IMR-90 (cell line): Measurements from ENCODE around the gene SASH1. TPM values are rescaled to one million over a fixed set of nuclear protein-coding genes. Genes with fewer than 3 reads are reported as not detected.

Experiments used
- ATAC-seq: fragments of 200-7000 bp; cut with Tn5 transposase; 2 replicates; pipeline ENCODE4 v1.9.1; 2020; ENCODE audit warnings: low read depth, mild to moderate bottlenecking, moderate library complexity
- BruUV-seq: library from RNA; stranded (reverse); fragments of 400-500 nt; replicated peaks from 2 replicates; lab custom pipeline; 2021; lab: Mats Ljungman, UMichigan
- CTCF ChIA-PET: fragments of 300-600 bp; formaldehyde crosslinking; extraction: SDS; loops from one replicate; lab custom pipeline; 2021; ENCODE audit warnings: antibody characterized with exemption; lab: Yijun Ruan, JAX
- POLR2A ChIA-PET: fragments of 300-600 bp; sonication (Branson Sonifier 250); formaldehyde crosslinking; loops from one replicate; lab custom pipeline; 2022; ENCODE audit warnings: antibody characterized with exemption; ENCODE audit not compliant: unreplicated experiment; lab: Charles Lee
- DNase-seq: peaks from one replicate; pipeline ENCODE4 v3.0.0; 2013
- H2AFZ ChIP-seq: replicated peaks from 2 replicates; pipeline ENCODE3; 2013; ENCODE audit warnings: low read length, mild to moderate bottlenecking; ENCODE audit not compliant: poor library complexity
- H2AK5ac ChIP-seq: 2 replicates; pipeline ENCODE4 v1.6.1; 2013; ENCODE audit warnings: low read depth, low read length, inconsistent platforms
- H2AK9ac ChIP-seq: replicated peaks from 2 replicates; pipeline ENCODE3; 2013; ENCODE audit warnings: mild to moderate bottlenecking, low read depth, low read length, moderate library complexity; ENCODE audit not compliant: poor library complexity
- H2BK120ac ChIP-seq: 2 replicates; pipeline ENCODE4 v1.6.1; 2013; ENCODE audit warnings: low read depth, low read length, inconsistent platforms
- H2BK15ac ChIP-seq: 3 replicates; pipeline ENCODE4 v1.6.1; 2013; ENCODE audit warnings: low read depth, low read length, inconsistent platforms
- H2BK20ac ChIP-seq: 2 replicates; pipeline ENCODE4 v1.6.1; 2013; ENCODE audit warnings: low read depth, mild to moderate bottlenecking, inconsistent platforms, low read length, moderate library complexity
- H2BK5ac ChIP-seq: 2 replicates; pipeline ENCODE4 v1.6.1; 2013; ENCODE audit warnings: mild to moderate bottlenecking, low read depth, low read length, inconsistent platforms; ENCODE audit not compliant: poor library complexity, severe bottlenecking
- H3K14ac ChIP-seq: replicated peaks from 2 replicates; pipeline ENCODE4 v1.6.1; 2013; ENCODE audit warnings: low read depth, low read length, inconsistent platforms
- H3K18ac ChIP-seq: 2 replicates; pipeline ENCODE4 v1.6.1; 2013; ENCODE audit warnings: low read depth, low read length, control low read depth
- H3K23ac ChIP-seq: 2 replicates; pipeline ENCODE4 v1.6.1; 2013; ENCODE audit warnings: low read depth, low read length, inconsistent platforms
- H3K27ac ChIP-seq: 2 replicates; pipeline ENCODE4 v1.5.1; 2013; ENCODE audit warnings: mild to moderate bottlenecking, control low read depth, low read length; ENCODE audit not compliant: insufficient read depth
- H3K27me3 ChIP-seq: 2 replicates; pipeline ENCODE4 v1.6.1; 2013; ENCODE audit warnings: low read length; ENCODE audit not compliant: control insufficient read depth, insufficient read depth
- H3K36me3 ChIP-seq: 2 replicates; pipeline ENCODE4 v1.6.1; 2013; ENCODE audit warnings: low read length, mixed read lengths; ENCODE audit not compliant: control insufficient read depth, insufficient read depth
- H3K4ac ChIP-seq: 2 replicates; pipeline ENCODE4 v1.6.1; 2013; ENCODE audit warnings: low read depth, low read length, inconsistent platforms
- H3K4me1 ChIP-seq: 2 replicates; pipeline ENCODE4 v1.6.1; 2013; ENCODE audit warnings: low read length, mixed read lengths; ENCODE audit not compliant: control insufficient read depth, insufficient read depth
- H3K4me2 ChIP-seq: 2 replicates; pipeline ENCODE4 v1.6.1; 2013; ENCODE audit warnings: low read depth, mild to moderate bottlenecking, control low read depth, low read length, moderate library complexity
- H3K4me3 ChIP-seq: 2 replicates; pipeline ENCODE4 v1.5.1; 2013; ENCODE audit warnings: low read depth, mild to moderate bottlenecking, control low read depth, low read length, moderate library complexity; ENCODE audit not compliant: insufficient read depth
- H3K56ac ChIP-seq: 2 replicates; pipeline ENCODE4 v1.6.1; 2013; ENCODE audit warnings: low read length, inconsistent platforms; ENCODE audit not compliant: insufficient read depth; ENCODE audit errors: extremely low read depth
- H3K79me1 ChIP-seq, 2 experiments: 2 replicates each; pipeline ENCODE4 v1.6.1; 2013; ENCODE audit warnings: low read length in 2 of 2, inconsistent platforms in 1 of 2, low read depth in 1 of 2
- H3K9ac ChIP-seq: 2 replicates; pipeline ENCODE4 v1.6.1; 2013; ENCODE audit warnings: low read depth, low read length, control low read depth
- H3K9me1 ChIP-seq: 2 replicates; pipeline ENCODE4 v1.6.1; 2013; ENCODE audit warnings: low read length, inconsistent platforms; ENCODE audit not compliant: insufficient read depth
- H3K9me3 ChIP-seq: 2 replicates; pipeline ENCODE4 v1.6.1; 2013; ENCODE audit warnings: low read length; ENCODE audit not compliant: control insufficient read depth, insufficient read depth
- H4K20me1 ChIP-seq: 2 replicates; pipeline ENCODE4 v1.6.1; 2013; ENCODE audit warnings: low read length, inconsistent platforms; ENCODE audit not compliant: insufficient read depth
- H4K5ac ChIP-seq: 2 replicates; pipeline ENCODE4 v1.6.1; 2013; ENCODE audit warnings: mild to moderate bottlenecking, low read depth, low read length, control low read depth
- H4K8ac ChIP-seq, 2 experiments: 2 replicates each; pipeline ENCODE4 v1.6.1; 2013; ENCODE audit warnings: low read depth in 2 of 2, low read length in 2 of 2, control low read depth in 1 of 2, inconsistent platforms in 1 of 2
- H4K91ac ChIP-seq: 2 replicates; pipeline ENCODE4 v1.6.1; 2013; ENCODE audit warnings: low read depth, low read length, inconsistent platforms; ENCODE audit not compliant: insufficient read depth
- BHLHE40 ChIP-seq: fragments of 150-350 bp; IDR thresholded peaks from 2 replicates; pipeline ENCODE4 v1.6.1; 2016; ENCODE audit warnings: mild to moderate bottlenecking, low read depth, low read length
- CEBPB ChIP-seq: IDR thresholded peaks from 2 replicates; pipeline ENCODE4 v1.6.1; 2012; ENCODE audit warnings: low read depth, low read length, improper control_type of control experiment
- CHD1 ChIP-seq: IDR thresholded peaks from 2 replicates; pipeline ENCODE4 v1.6.1; 2012; ENCODE audit warnings: low read depth, low read length, improper control_type of control experiment
- FOS ChIP-seq: fragments of 150-350 bp; IDR thresholded peaks from 2 replicates; pipeline ENCODE4 v1.6.1; 2016; ENCODE audit warnings: low read depth, low read length
- MAFK ChIP-seq: IDR thresholded peaks from 2 replicates; pipeline ENCODE4 v1.6.1; 2012; ENCODE audit warnings: low read depth, low read length, improper control_type of control experiment
- MAZ ChIP-seq: IDR thresholded peaks from 2 replicates; pipeline ENCODE4 v1.6.1; 2012; ENCODE audit warnings: low read depth, mild to moderate bottlenecking, low read length, improper control_type of control experiment, moderate library complexity, borderline replicate concordance
- MXI1 ChIP-seq: IDR thresholded peaks from 2 replicates; pipeline ENCODE4 v1.6.1; 2012; ENCODE audit warnings: low read depth, mild to moderate bottlenecking, low read length, moderate library complexity, borderline replicate concordance
- NFE2L2 ChIP-seq: fragments of 150-350 bp; IDR thresholded peaks from 2 replicates; pipeline ENCODE4 v1.6.1; 2016; ENCODE audit warnings: low read depth, mild to moderate bottlenecking, low read length
- POLR2A ChIP-seq: IDR thresholded peaks from 2 replicates; pipeline ENCODE4 v1.6.1; 2012; ENCODE audit warnings: mild to moderate bottlenecking, low read depth, low read length
- RAD21 ChIP-seq: IDR thresholded peaks from 2 replicates; pipeline ENCODE4 v1.6.1; 2012; ENCODE audit warnings: low read length, improper control_type of control experiment
- RCOR1 ChIP-seq: IDR thresholded peaks from 2 replicates; pipeline ENCODE4 v1.6.1; 2012; ENCODE audit warnings: mild to moderate bottlenecking, low read length, improper control_type of control experiment; ENCODE audit not compliant: insufficient replicate concordance
- RFX5 ChIP-seq: IDR thresholded peaks from 2 replicates; pipeline ENCODE4 v1.8.0; 2012; ENCODE audit warnings: low read depth, mild to moderate bottlenecking, low read length, moderate library complexity
- SMC3 ChIP-seq: fragments of 150-350 bp; IDR thresholded peaks from 2 replicates; pipeline ENCODE4 v1.6.1; 2016; ENCODE audit warnings: low read depth, mild to moderate bottlenecking, antibody characterized with exemption, low read length, moderate library complexity
- WGBS, 2 experiments: methylation state at CpG; one replicate each; pipeline versions ENCODE4 v1.1.5 to v1.1.7; 2013; ENCODE audit warnings: missing lambda C conversion rate in 2 of 2; ENCODE audit not compliant: insufficient read length in 1 of 2; ENCODE audit errors: extremely low coverage in 2 of 2; 5-methylcytosine and 5-hydroxymethylcytosine counted together
- dilution Hi-C: fragments of 300-500 bp; cut with HindIII; formaldehyde crosslinking; loops from one replicate; pipeline ENCODE4 v1.14.3; 2018; ENCODE audit warnings: low sequenced_read_pairs; ENCODE audit not compliant: unreplicated experiment
- in situ Hi-C: fragments of 300-500 bp; cut with MboI; formaldehyde crosslinking; loops from 3 replicates; pipeline ENCODE4 v1.14.3; 2019; ENCODE audit warnings: low sequenced_read_pairs, inconsistent platforms, mixed read lengths
- intact Hi-C: fragments of 100-400 bp; cut with micrococcal nuclease; formaldehyde crosslinking; loops from 2 replicates; pipeline ENCODE4 v1.10.0; 2022
- polyA plus RNA-seq, 3 experiments: library from polyadenylated mRNA; depleted of rRNA; stranded (reverse); fragments of >200 nt; gene quantifications; 2 replicates each; pipeline ENCODE4 v1.2.3, GENCODE V29; 2012; ENCODE audit warnings: low replicate concordance in 1 of 3
- total RNA-seq: library from RNA; depleted of rRNA; stranded (reverse); fragments of >200 nt; gene quantifications from 2 replicates; pipeline ENCODE4 v1.2.3, GENCODE V29; 2012
- TF ChIP-seq, protein P1 (sequence below): fragments of 150-350 bp; IDR thresholded peaks from 2 replicates; pipeline ENCODE4 v1.6.1; 2017; ENCODE audit warnings: mild to moderate bottlenecking, antibody characterized with exemption, low read length, low read depth
- TF ChIP-seq, protein P2 (sequence below): fragments of 150-350 bp; IDR thresholded peaks from 2 replicates; pipeline ENCODE4 v1.6.1; 2016; ENCODE audit warnings: low read depth, mild to moderate bottlenecking, low read length, moderate library complexity, borderline replicate concordance
- TF ChIP-seq, protein P3 (sequence below): conservative IDR thresholded peaks from 2 replicates; pipeline ENCODE4 v1.5.1; 2012; ENCODE audit warnings: mild to moderate bottlenecking, low read depth, low read length, improper control_type of control experiment

SASH1 gene
- total and polyA plus RNA-seq, 2 of the 4 experiments (the other 2 are of a cell fraction), result 11.6 to 16.5 TPM

DNA sequence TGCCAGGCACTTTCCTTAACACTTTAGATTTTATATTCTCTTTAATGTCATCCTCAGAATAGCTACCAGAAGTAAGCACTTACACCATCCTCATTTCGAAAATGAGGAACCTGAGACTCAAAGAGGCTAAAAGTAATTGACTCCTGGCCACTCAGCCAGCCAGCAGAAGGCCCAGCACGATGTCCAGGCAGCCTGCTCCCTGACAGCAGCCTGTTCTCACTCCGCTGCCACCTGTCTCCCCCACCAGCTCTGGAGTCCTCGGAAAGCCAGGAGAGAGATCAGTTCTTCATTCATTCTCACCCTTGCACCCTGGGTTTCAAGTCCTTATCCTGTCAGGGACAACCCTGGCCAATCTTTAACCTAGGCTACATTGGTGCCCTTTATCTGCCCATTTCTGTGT, 174.0 kb downstream of the SASH1 start:
- no TSS peak for BruUV-seq
- no peak overlapping the region for H3K56ac ChIP-seq
- H3K18ac ChIP-seq, result no peak overlapping the region; the same call in 1 of the 2 replicates
- no peaks in the 10 kb centered on the region for H3K27me3 ChIP-seq
- H3K9ac ChIP-seq, result no peak overlapping the region
- H3K4ac ChIP-seq, result no peak overlapping the region
- no peak overlapping the region for H3K23ac ChIP-seq
- H2BK120ac ChIP-seq, result no peak overlapping the region
- H2BK5ac ChIP-seq, result no peak overlapping the region
- H3K4me1 ChIP-seq, result peaks cover 20% of the 10 kb centered on the region
- no peak overlapping the region for H3K27ac ChIP-seq
- H2AK5ac ChIP-seq, result peak overlapping the region; percentile 40; the same call in 1 of the 2 replicates
- H3K9me3 ChIP-seq, result no peaks in the 10 kb centered on the region
- DNase-seq, result no peak
- peaks cover 16% of the 10 kb centered on the region; the same call in 1 of the 2 replicates for H3K9me1 ChIP-seq
- dilution Hi-C loops (no loop called here), in situ Hi-C loops (no loop called here), intact Hi-C loops (no loop called here)
- no peak overlapping the region for H4K8ac ChIP-seq
- H2AK9ac ChIP-seq, result no peak overlapping the region
- H2AFZ ChIP-seq, result no peak overlapping the region
- H3K36me3 ChIP-seq, result peaks cover 28% of the 10 kb centered on the region
- POLR2A ChIA-PET, result no interaction called here
- H3K14ac ChIP-seq, result no peak overlapping the region
- H2BK15ac ChIP-seq, result 0 out of 3 replicates have a peak overlapping the region, but pooled peaks have one; percentile 9
- H4K20me1 ChIP-seq, result no peaks in the 10 kb centered on the region
- WGBS, 2 experiments, result no CpG with 5 or more reads among the region's 4 CpGs
- H2BK20ac ChIP-seq, result no peak overlapping the region
- H4K91ac ChIP-seq, result no peak overlapping the region
- no peak for ATAC-seq
- TF ChIP-seq RAD21 (no peak), FOS (no peak), CHD1 (no peak), BHLHE40 (no peak), NFE2L2 (no peak), MAZ (no peak), POLR2A (no peak), RFX5 (no peak), MAFK (no peak), MXI1 (no peak), RCOR1 (no peak), CEBPB (no peak), SMC3 (no peak)
- TF ChIP-seq, protein P1, sequence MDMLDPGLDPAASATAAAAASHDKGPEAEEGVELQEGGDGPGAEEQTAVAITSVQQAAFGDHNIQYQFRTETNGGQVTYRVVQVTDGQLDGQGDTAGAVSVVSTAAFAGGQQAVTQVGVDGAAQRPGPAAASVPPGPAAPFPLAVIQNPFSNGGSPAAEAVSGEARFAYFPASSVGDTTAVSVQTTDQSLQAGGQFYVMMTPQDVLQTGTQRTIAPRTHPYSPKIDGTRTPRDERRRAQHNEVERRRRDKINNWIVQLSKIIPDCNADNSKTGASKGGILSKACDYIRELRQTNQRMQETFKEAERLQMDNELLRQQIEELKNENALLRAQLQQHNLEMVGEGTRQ, result no peak
- TF ChIP-seq, protein P2, sequence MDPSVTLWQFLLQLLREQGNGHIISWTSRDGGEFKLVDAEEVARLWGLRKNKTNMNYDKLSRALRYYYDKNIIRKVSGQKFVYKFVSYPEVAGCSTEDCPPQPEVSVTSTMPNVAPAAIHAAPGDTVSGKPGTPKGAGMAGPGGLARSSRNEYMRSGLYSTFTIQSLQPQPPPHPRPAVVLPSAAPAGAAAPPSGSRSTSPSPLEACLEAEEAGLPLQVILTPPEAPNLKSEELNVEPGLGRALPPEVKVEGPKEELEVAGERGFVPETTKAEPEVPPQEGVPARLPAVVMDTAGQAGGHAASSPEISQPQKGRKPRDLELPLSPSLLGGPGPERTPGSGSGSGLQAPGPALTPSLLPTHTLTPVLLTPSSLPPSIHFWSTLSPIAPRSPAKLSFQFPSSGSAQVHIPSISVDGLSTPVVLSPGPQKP, result no peak
- TF ChIP-seq, protein P3, sequence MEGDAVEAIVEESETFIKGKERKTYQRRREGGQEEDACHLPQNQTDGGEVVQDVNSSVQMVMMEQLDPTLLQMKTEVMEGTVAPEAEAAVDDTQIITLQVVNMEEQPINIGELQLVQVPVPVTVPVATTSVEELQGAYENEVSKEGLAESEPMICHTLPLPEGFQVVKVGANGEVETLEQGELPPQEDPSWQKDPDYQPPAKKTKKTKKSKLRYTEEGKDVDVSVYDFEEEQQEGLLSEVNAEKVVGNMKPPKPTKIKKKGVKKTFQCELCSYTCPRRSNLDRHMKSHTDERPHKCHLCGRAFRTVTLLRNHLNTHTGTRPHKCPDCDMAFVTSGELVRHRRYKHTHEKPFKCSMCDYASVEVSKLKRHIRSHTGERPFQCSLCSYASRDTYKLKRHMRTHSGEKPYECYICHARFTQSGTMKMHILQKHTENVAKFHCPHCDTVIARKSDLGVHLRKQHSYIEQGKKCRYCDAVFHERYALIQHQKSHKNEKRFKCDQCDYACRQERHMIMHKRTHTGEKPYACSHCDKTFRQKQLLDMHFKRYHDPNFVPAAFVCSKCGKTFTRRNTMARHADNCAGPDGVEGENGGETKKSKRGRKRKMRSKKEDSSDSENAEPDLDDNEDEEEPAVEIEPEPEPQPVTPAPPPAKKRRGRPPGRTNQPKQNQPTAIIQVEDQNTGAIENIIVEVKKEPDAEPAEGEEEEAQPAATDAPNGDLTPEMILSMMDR, result no peak
- peaks cover 32 to 79% of the 10 kb centered on the region in 2 experiments; a peak in 3 of 4 replicates for H3K79me1 ChIP-seq
- no peak overlapping the region for H3K4me2 ChIP-seq
- CTCF ChIA-PET, result no interaction called here
- H4K5ac ChIP-seq, result no peak overlapping the region; the same call in 1 of the 2 replicates
- no peak overlapping the region for H3K4me3 ChIP-seq
